ENCODE measurements around the gene KCNJ14. TPM values are rescaled to one million over a fixed set of nuclear protein-coding genes. Genes with fewer than 3 reads are reported as not detected.

The KCNJ14 gene
- total and polyA plus RNA-seq, 2 experiments from 2014 or later: 0.81 to 0.94 TPM

DNA sequence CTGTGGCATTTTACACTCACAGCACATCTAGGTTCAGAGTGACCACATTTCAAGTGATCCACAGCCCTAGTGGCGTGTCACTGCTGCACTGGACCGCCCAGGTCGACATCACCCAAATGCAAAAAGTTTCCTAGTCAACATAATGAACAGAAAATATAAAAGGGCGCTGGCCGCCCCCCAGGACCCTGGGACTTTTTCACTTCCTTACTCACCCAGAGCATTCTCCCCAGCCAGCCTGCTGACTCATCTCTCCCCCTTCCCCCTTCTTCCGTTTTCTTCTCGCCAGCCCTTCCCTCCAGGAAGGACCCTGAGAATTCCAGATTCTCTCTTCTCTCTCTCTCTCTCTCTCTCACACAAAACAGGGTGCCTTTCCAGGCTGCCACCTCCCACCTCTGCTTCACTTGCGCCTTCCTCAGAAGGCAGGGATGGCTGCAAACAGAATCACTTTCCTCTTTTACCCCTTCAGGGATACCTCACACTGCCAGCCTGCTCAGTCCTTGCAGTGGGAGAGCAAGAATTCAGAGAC, 30.6 kb upstream of the KCNJ14 start:
- Mint-ChIP-seq H3K27me3 (ENCODE audit: insufficient read depth, low read depth, poor library complexity) (peaks cover 5% of the 10 kb centered on the region), H3K27ac (peak overlapping the region; percentile 95), H3K4me3 (peak overlapping the region; percentile 14; the same call in 2 of the 3 replicates), H3K36me3 (ENCODE audit: low read depth) (peaks cover 15% of the 10 kb centered on the region), H3K9me3 (no peaks in the 10 kb centered on the region), H3K4me1 (peaks cover 9% of the 10 kb centered on the region)
- no peaks in the 10 kb centered on the region for H4K20me1 ChIP-seq (replicated peaks; ENCODE audit: insufficient read depth)
- 0 out of 2 replicates have a peak, but pooled peaks cover 5% of the 10 kb centered on the region for H3F3A ChIP-seq (replicated peaks; ENCODE audit: low read depth)
- H3K4me1 ChIP-seq (ENCODE audit: insufficient read depth): peaks cover 4% of the 10 kb centered on the region
- ATAC-seq: peak; percentile 83
- H3K9me2 ChIP-seq (ENCODE audit: insufficient read depth): no peaks in the 10 kb centered on the region
- peak; percentile 45 for DNase-seq (ENCODE audit: low spot score)
- peaks cover 14% of the 10 kb centered on the region for H3K36me3 ChIP-seq (ENCODE audit: insufficient read depth)
- TF ChIP-seq, protein P1, sequence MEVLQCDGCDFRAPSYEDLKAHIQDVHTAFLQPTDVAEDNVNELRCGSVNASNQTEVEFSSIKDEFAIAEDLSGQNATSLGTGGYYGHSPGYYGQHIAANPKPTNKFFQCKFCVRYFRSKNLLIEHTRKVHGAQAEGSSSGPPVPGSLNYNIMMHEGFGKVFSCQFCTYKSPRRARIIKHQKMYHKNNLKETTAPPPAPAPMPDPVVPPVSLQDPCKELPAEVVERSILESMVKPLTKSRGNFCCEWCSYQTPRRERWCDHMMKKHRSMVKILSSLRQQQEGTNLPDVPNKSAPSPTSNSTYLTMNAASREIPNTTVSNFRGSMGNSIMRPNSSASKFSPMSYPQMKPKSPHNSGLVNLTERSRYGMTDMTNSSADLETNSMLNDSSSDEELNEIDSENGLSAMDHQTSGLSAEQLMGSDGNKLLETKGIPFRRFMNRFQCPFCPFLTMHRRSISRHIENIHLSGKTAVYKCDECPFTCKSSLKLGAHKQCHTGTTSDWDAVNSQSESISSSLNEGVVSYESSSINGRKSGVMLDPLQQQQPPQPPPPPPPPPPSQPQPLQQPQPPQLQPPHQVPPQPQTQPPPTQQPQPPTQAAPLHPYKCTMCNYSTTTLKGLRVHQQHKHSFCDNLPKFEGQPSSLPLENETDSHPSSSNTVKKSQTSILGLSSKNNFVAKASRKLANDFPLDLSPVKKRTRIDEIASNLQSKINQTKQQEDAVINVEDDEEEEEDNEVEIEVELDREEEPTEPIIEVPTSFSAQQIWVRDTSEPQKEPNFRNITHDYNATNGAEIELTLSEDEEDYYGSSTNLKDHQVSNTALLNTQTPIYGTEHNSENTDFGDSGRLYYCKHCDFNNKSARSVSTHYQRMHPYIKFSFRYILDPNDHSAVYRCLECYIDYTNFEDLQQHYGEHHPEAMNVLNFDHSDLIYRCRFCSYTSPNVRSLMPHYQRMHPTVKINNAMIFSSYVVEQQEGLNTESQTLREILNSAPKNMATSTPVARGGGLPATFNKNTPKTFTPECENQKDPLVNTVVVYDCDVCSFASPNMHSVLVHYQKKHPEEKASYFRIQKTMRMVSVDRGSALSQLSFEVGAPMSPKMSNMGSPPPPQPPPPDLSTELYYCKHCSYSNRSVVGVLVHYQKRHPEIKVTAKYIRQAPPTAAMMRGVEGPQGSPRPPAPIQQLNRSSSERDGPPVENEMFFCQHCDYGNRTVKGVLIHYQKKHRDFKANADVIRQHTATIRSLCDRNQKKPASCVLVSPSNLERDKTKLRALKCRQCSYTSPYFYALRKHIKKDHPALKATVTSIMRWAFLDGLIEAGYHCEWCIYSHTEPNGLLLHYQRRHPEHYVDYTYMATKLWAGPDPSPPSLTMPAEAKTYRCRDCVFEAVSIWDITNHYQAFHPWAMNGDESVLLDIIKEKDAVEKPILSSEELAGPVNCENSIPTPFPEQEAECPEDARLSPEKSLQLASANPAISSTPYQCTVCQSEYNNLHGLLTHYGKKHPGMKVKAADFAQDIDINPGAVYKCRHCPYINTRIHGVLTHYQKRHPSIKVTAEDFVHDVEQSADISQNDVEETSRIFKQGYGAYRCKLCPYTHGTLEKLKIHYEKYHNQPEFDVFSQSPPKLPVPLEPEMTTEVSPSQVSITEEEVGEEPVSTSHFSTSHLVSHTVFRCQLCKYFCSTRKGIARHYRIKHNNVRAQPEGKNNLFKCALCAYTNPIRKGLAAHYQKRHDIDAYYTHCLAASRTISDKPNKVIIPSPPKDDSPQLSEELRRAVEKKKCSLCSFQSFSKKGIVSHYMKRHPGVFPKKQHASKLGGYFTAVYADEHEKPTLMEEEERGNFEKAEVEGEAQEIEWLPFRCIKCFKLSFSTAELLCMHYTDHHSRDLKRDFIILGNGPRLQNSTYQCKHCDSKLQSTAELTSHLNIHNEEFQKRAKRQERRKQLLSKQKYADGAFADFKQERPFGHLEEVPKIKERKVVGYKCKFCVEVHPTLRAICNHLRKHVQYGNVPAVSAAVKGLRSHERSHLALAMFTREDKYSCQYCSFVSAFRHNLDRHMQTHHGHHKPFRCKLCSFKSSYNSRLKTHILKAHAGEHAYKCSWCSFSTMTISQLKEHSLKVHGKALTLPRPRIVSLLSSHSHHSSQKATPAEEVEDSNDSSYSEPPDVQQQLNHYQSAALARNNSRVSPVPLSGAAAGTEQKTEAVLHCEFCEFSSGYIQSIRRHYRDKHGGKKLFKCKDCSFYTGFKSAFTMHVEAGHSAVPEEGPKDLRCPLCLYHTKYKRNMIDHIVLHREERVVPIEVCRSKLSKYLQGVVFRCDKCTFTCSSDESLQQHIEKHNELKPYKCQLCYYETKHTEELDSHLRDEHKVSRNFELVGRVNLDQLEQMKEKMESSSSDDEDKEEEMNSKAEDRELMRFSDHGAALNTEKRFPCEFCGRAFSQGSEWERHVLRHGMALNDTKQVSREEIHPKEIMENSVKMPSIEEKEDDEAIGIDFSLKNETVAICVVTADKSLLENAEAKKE (CRISPR knock-in tag; IDR thresholded peaks at IDR 0.05): no peak
- TF ChIP-seq ZNF331 (CRISPR knock-in tag; IDR thresholded peaks at IDR 0.05; ENCODE audit: low read depth) (no peak), EZH2 (IDR thresholded peaks at IDR 0.05; ENCODE audit: low read depth, unreplicated experiment) (no peak), POLR2AphosphoS5 (IDR thresholded peaks at IDR 0.05; ENCODE audit: low read depth) (no peak), NANOG (IDR thresholded peaks at IDR 0.05; ENCODE audit: borderline replicate concordance) (no peak), JUNB (IDR thresholded peaks at IDR 0.05; ENCODE audit: unreplicated experiment) (no peak), CREB1 (CRISPR knock-in tag; IDR thresholded peaks at IDR 0.05; ENCODE audit: low read depth) (no peak)
- TF ChIP-seq, protein P2, sequence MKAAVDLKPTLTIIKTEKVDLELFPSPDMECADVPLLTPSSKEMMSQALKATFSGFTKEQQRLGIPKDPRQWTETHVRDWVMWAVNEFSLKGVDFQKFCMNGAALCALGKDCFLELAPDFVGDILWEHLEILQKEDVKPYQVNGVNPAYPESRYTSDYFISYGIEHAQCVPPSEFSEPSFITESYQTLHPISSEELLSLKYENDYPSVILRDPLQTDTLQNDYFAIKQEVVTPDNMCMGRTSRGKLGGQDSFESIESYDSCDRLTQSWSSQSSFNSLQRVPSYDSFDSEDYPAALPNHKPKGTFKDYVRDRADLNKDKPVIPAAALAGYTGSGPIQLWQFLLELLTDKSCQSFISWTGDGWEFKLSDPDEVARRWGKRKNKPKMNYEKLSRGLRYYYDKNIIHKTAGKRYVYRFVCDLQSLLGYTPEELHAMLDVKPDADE (IDR thresholded peaks at IDR 0.05): no peak
- TF ChIP-seq, protein P3, sequence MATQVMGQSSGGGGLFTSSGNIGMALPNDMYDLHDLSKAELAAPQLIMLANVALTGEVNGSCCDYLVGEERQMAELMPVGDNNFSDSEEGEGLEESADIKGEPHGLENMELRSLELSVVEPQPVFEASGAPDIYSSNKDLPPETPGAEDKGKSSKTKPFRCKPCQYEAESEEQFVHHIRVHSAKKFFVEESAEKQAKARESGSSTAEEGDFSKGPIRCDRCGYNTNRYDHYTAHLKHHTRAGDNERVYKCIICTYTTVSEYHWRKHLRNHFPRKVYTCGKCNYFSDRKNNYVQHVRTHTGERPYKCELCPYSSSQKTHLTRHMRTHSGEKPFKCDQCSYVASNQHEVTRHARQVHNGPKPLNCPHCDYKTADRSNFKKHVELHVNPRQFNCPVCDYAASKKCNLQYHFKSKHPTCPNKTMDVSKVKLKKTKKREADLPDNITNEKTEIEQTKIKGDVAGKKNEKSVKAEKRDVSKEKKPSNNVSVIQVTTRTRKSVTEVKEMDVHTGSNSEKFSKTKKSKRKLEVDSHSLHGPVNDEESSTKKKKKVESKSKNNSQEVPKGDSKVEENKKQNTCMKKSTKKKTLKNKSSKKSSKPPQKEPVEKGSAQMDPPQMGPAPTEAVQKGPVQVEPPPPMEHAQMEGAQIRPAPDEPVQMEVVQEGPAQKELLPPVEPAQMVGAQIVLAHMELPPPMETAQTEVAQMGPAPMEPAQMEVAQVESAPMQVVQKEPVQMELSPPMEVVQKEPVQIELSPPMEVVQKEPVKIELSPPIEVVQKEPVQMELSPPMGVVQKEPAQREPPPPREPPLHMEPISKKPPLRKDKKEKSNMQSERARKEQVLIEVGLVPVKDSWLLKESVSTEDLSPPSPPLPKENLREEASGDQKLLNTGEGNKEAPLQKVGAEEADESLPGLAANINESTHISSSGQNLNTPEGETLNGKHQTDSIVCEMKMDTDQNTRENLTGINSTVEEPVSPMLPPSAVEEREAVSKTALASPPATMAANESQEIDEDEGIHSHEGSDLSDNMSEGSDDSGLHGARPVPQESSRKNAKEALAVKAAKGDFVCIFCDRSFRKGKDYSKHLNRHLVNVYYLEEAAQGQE (IDR thresholded peaks at IDR 0.05; ENCODE audit: unreplicated experiment): no peak
- TF ChIP-seq, protein P4, sequence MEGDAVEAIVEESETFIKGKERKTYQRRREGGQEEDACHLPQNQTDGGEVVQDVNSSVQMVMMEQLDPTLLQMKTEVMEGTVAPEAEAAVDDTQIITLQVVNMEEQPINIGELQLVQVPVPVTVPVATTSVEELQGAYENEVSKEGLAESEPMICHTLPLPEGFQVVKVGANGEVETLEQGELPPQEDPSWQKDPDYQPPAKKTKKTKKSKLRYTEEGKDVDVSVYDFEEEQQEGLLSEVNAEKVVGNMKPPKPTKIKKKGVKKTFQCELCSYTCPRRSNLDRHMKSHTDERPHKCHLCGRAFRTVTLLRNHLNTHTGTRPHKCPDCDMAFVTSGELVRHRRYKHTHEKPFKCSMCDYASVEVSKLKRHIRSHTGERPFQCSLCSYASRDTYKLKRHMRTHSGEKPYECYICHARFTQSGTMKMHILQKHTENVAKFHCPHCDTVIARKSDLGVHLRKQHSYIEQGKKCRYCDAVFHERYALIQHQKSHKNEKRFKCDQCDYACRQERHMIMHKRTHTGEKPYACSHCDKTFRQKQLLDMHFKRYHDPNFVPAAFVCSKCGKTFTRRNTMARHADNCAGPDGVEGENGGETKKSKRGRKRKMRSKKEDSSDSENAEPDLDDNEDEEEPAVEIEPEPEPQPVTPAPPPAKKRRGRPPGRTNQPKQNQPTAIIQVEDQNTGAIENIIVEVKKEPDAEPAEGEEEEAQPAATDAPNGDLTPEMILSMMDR (conservative IDR thresholded peaks at IDR 0.05; ENCODE audit: low read depth in 2 of 2): no peak
- no peaks in the 10 kb centered on the region for H3K79me2 ChIP-seq (replicated peaks; ENCODE audit: insufficient read depth)
- H3K4me3 ChIP-seq: peak overlapping the region; percentile 13; the same call in 1 of the 2 replicates
- no peak overlapping the region for H2AFZ ChIP-seq
- no peaks in the 10 kb centered on the region for H3K27me3 ChIP-seq (ENCODE audit: insufficient read depth)
- H3K4me2 ChIP-seq: peak overlapping the region; percentile 49; the same call in 1 of the 2 replicates
- peak overlapping the region; percentile 83 for H3K27ac ChIP-seq (ENCODE audit: low read depth)

Data from GM23338 (cell line).